GM12872 (cell line): ENCODE data around the gene HMGCS2.

Experiments used
- TF ChIP-seq, protein P1 (sequence below): IDR thresholded peaks from 3 replicates; pipeline ENCODE4 v1.5.1; 2011; ENCODE audit warnings: low read depth, mild to moderate bottlenecking, low read length, moderate library complexity; ENCODE audit not compliant: insufficient read depth

Gene HMGCS2

DNA sequence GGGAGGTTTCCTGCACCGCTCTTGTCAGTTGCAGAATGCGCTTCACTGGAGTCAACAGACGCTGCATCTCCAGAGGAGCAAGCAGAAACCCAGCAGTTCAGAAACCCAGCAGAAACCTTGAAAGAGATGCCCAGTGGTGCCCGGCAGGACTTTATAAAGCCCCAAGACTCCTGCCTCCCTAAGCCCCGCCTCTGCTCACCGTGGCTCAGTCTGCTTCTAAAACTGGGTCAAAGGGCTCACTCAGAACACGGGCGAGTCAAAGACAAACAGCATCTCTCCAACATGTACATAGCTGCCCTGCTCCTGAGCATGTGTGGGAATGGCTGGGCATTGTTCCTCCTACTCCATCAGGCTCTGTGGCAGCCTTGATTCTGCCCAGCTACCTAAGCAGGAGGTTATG is at the start of gene HMGCS2:
Gene HMGCS2, minus strand, starts transcription at position 128 of the 400 bp plus-strand sequence. Its CDS starts 61 bp downstream, at position 67.
- TF ChIP-seq, protein P1, sequence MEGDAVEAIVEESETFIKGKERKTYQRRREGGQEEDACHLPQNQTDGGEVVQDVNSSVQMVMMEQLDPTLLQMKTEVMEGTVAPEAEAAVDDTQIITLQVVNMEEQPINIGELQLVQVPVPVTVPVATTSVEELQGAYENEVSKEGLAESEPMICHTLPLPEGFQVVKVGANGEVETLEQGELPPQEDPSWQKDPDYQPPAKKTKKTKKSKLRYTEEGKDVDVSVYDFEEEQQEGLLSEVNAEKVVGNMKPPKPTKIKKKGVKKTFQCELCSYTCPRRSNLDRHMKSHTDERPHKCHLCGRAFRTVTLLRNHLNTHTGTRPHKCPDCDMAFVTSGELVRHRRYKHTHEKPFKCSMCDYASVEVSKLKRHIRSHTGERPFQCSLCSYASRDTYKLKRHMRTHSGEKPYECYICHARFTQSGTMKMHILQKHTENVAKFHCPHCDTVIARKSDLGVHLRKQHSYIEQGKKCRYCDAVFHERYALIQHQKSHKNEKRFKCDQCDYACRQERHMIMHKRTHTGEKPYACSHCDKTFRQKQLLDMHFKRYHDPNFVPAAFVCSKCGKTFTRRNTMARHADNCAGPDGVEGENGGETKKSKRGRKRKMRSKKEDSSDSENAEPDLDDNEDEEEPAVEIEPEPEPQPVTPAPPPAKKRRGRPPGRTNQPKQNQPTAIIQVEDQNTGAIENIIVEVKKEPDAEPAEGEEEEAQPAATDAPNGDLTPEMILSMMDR: no peak

DNA sequence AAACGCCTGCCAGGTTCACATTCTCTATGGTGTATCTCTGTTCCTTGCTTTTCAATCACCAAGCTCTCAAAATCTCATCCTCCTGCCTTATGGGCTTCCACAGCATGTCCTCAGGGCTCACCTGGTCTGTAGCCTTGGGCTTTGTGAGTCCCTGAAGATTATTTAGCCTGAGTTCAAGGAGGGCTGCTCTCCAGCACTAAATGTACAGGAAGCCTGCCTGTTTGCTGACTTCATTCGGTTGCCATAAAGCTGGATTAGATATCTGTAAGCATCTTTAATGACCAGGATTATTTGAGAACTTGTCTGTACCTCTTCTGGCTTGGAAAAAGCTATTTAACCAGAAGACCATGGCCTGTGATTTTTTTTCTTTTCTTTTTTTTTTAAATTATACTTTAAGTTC is 49.5 kb upstream of the HMGCS2 start:
- TF ChIP-seq, protein P1: no peak

DNA sequence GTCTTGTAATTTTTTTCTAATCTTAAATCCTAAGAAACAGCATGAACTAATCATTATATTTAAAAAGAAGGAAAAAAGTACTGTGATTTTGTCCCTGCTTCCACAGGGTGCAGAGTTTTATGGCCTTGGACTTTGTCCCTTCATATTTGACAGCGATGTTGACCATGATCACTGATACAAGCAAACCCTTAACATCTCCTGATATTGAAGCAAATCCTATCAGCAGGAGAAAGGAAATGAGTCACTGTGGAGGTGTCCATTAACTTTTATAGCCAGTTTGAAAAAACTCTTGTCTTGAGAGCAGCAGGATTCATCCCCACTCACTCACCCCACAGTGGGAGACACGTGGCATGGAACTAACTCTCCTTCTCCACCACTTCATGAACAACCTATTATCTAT is 47.7 kb upstream of the HMGCS2 start:
- TF ChIP-seq, protein P1: no peak

DNA sequence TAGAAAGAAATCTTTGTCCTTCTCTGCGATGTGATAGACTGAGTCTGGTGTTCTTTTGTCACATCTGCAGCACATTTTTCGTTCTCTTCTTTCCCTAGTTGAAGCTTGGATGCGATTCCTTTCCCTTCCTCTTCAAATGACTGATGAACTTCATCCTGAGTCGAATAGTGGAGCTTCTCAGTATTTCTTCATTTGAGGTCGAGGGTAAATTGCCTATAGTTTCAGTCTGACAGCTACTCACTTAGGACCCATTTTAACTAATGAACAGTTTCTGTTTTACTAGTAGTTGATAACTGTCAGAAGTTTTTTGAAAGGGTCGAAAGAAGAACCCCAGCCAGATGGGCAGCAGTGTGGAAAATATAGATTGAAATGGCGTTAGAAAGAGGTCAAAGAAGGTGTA is 47.2 kb upstream of the HMGCS2 start:
- TF ChIP-seq, protein P1: no peak

DNA sequence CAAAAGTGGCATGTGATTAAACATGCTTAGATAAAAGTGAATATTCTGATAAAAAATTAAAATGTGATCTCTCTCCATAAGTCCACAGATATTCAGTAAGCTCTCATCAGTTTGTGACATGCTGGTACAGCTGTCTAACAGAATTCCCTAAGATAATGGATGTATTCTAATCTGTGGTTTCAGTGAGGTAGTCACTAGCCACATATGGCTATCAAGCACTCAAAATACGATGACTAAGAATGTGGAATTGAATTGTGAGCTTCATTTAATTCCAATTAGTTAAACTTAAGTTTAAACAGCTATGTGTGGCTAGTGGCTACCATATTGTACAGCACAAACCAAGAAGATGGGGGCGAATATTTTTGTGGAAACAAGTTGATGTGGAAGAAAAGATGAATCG is 46.7 kb upstream of the HMGCS2 start:
- TF ChIP-seq, protein P1: no peak

DNA sequence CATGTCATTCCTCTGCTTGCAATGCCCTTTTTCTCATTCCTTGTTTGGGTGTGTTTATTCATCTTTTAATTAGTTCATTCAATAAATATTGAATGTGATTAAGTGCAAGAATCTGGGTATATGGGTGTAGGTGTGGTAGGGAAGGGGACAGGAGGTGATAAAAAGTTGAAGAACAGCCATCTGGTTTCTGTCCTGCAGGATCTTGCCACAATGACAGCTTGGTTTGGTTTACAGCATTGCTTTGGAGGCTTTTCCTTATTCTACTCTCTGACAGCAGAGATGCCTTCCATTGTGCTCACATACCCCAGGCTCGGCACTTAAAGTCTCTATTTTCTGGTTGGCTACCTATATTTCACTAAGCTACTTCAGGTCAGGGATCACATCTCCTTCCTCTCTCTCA is 45.6 kb upstream of the HMGCS2 start:
- TF ChIP-seq, protein P1: no peak

DNA sequence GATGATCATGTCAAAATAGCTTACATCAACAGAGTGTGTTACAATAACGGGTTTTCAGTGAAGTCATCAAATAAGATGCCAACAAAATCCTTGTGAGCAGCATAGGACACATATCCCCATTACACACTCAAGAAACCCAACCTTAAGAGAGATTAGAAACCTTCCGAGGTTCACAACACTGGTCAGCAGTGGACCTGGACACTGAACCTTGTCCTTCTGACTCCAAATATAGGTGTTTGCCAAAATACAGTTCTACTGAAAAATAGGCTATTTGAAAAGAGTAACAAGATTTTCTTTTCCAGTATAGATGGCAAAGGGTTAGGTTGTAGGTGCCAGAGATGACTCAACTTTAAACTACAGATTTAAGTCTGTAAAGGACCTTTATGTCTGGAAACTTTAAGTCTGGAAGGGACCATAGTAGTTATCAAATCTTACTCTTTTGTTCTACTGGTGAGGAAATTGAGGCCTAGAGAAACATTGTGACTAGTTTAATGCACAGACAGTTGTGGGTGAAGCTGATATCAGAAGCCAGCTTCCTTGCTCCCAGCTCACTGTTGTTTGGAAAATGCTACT is 43.4 kb upstream of the HMGCS2 start:
- TF ChIP-seq, protein P1: no peak
